ENCODE results near the gene NTF3. TPM values are rescaled to one million over a fixed set of nuclear protein-coding genes. Genes with fewer than 3 reads are reported as not detected.

The NTF3 gene
- total and polyA plus RNA-seq, 9 of the 15 experiments (the other 6 are each of a cell fraction or from before 2014, with no cell fraction given): not detected

DNA sequence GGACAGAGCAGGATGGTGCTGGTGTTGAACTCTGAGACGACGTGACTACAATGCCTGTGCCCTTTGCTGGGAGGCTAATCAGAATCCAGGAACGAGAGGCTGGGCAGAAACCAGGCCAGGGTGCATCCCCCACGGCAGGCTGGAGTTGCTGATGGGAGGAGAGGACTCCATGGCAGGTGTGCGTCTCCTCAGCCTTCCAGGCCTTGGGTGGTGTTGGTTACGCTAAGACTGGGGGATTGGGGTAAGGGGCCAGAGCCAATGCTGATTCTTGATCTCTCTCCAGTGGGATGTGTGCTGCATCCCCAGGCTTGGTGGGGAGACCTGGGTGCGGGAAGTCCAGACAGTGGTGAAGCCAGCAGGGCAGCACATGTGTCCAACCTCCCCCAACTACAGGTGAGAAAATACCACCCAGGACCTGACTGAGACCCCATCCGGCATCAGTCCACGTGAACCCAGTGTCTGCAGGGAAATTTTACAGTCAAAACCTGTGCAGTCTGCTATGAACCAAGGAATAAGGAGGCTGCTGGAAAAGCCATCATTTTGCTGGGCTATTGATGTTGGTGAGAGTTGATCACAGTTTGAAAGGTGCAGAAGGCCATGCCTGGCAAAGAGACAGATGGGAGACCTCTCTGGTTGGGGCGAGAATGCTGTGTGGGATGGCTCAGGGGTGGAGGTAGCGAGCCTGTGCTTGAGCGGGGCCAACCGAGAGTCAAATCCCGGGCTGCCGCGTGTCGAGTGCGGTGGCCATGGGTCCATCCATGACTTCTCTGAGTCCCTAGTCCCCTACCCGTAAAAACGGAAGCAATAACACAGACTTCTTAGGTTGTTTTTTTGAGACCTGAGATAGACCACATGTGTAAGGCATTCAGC, 89.8 kb downstream of the NTF3 start:
- no peaks in the 10 kb centered on the region for H3K36me3 ChIP-seq (ENCODE audit: control insufficient read depth, insufficient read depth, low read length)
- FAIRE-seq (no peak), ATAC-seq (no peak), DNase-seq (ENCODE audit: extremely low read depth in 1 of 4, low spot score in 3 of 4) (no peak)
- no TSS peak for BruUV-seq (replicated peaks)
- peaks cover 0 to 42% of the 10 kb centered on the region in 2 experiments; a peak in 2 of 5 replicates for H3K27me3 ChIP-seq (ENCODE audit: control insufficient read depth in 2 of 2, insufficient read depth in 2 of 2, low read length in 2 of 2)
- intact Hi-C loops (cut with micrococcal nuclease): no loop called here
- H3K4me3 ChIP-seq: no peak overlapping the region
- no peak overlapping the region for H2AFZ ChIP-seq (ENCODE audit: low read depth, low read length)
- POLR2A ChIA-PET: no interaction called here
- in situ Hi-C loops (cut with MboI): no loop called here
- CTCF ChIA-PET (ENCODE audit: low intra/inter-chr PET ratio): no interaction called here
- TF ChIP-seq ZNF780A (CRISPR knock-in tag; IDR thresholded peaks at IDR 0.05) (no peak), SMC3 (conservative IDR thresholded peaks at IDR 0.05; ENCODE audit: insufficient read depth, low read depth, low read length) (no peak), PHTF2 (CRISPR knock-in tag; IDR thresholded peaks at IDR 0.05) (no peak), GATA2 (CRISPR knock-in tag; IDR thresholded peaks at IDR 0.05) (no peak), ARHGAP35 (IDR thresholded peaks at IDR 0.05; ENCODE audit: partially characterized antibody) (no peak), PHF8 (IDR thresholded peaks at IDR 0.05; ENCODE audit: borderline replicate concordance, low read length) (no peak), TRIM28 (IDR thresholded peaks at IDR 0.05) (no peak), ETV1 (tag; conservative IDR thresholded peaks at IDR 0.05; ENCODE audit: low read depth) (no peak), RNF2 (IDR thresholded peaks at IDR 0.05) (no peak), ELF4 (CRISPR knock-in tag; IDR thresholded peaks at IDR 0.05) (no peak), PRDM10 (IDR thresholded peaks at IDR 0.05; ENCODE audit: partially characterized antibody) (no peak), CBFA2T2 (conservative IDR thresholded peaks at IDR 0.05) (no peak), XRCC3 (IDR thresholded peaks at IDR 0.05) (no peak)
- H3K4me2 ChIP-seq (ENCODE audit: insufficient read depth, low read length): no peak overlapping the region
- no peaks in the 10 kb centered on the region for H3K9me1 ChIP-seq (ENCODE audit: control insufficient read depth, insufficient read depth, low read length)
- H3K27ac ChIP-seq (ENCODE audit: extremely low read depth, low read depth, low read length): no peak overlapping the region
- no peaks in the 10 kb centered on the region; a peak in 1 of 5 replicates for H3K4me1 ChIP-seq (replicated peaks in 1 of 2; ENCODE audit: control insufficient read depth in 2 of 2, insufficient read depth in 2 of 2, low read length in 2 of 2)
- H3K79me2 ChIP-seq (ENCODE audit: control insufficient read depth, insufficient read depth, low read length): no peaks in the 10 kb centered on the region
- no peaks in the 10 kb centered on the region for H3K9me3 ChIP-seq (replicated peaks; ENCODE audit: control insufficient read depth, insufficient read depth, low read depth, low read length)
- no peak overlapping the region for H3K9ac ChIP-seq (ENCODE audit: insufficient read depth in 1 of 2, low read depth in 2 of 2, low read length in 2 of 2)
- 1% methylated on average over 18 of the region's 20 CpGs for WGBS (ENCODE audit: insufficient coverage, low coverage, missing lambda C conversion rate)
- no peaks in the 10 kb centered on the region for H4K20me1 ChIP-seq (replicated peaks; ENCODE audit: control insufficient read depth, insufficient read depth, low read length)

All from K562 (cell line).